Activated T-helper 2 cell treated with anti-CD3 and anti-CD28 coated beads, Interferon-gamma antibody, Interleukin-2, Interleukin-4, amounts not matched to agents 10 μg/mL and 5 μg/mL and 100 μg/mL, durations not matched to agents 14 hours and 24 hours and 36 hours (primary cell): ENCODE results near the gene GMCL2. TPM values are rescaled to one million over a fixed set of nuclear protein-coding genes. Genes with fewer than 3 reads are reported as not detected.
A peak's percentile ranks its signal among the peaks of the same experiment; 100 is the strongest.

Experiments
- DNase-seq: peaks from one replicate; pipeline ENCODE4 v3.0.0; 2021; ENCODE audit warnings: low spot score
- H3K27ac Mint-ChIP-seq: one replicate; pipeline ENCODE4 v1.8.0; 2021; ENCODE audit warnings: mixed read lengths
- H3K27me3 Mint-ChIP-seq: one replicate; pipeline ENCODE4 v1.8.0; 2021; ENCODE audit warnings: low read depth, mixed read lengths
- H3K36me3 Mint-ChIP-seq: one replicate; pipeline ENCODE4 v1.8.0; 2021; ENCODE audit warnings: low read depth, mixed read lengths
- H3K4me1 Mint-ChIP-seq: one replicate; pipeline ENCODE4 v1.8.0; 2021; ENCODE audit warnings: low read depth, mixed read lengths
- H3K4me3 Mint-ChIP-seq: one replicate; pipeline ENCODE4 v1.8.0; 2021; ENCODE audit warnings: low read depth, mild to moderate bottlenecking, moderate library complexity, mixed read lengths
- H3K9me3 Mint-ChIP-seq: one replicate; pipeline ENCODE4 v1.8.0; 2021; ENCODE audit warnings: mixed read lengths
- intact Hi-C: fragments of 100-400 bp; cut with micrococcal nuclease; formaldehyde crosslinking; loops from one replicate; pipeline ENCODE4 v1.15.1; 2023
- total RNA-seq: library from RNA; stranded (reverse); gene quantifications from 2 replicates; pipeline ENCODE4 v1.2.3, GENCODE V29; 2022

GMCL2 gene
- total RNA-seq, 1 donor from 2014 or later: not detected

GRCh38 chr5:178186427-178186826 is 744 bp downstream of the GMCL2 start:
- Mint-ChIP-seq H3K27me3 (peaks cover 9% of the 10 kb centered on the region), H3K36me3 (no peaks in the 10 kb centered on the region), H3K4me1 (peaks cover 13% of the 10 kb centered on the region), H3K27ac (no peak overlapping the region), H3K4me3 (no peak overlapping the region), H3K9me3 (no peaks in the 10 kb centered on the region)
- intact Hi-C loops: no loop called here
- DNase-seq: no peak

DNA sequence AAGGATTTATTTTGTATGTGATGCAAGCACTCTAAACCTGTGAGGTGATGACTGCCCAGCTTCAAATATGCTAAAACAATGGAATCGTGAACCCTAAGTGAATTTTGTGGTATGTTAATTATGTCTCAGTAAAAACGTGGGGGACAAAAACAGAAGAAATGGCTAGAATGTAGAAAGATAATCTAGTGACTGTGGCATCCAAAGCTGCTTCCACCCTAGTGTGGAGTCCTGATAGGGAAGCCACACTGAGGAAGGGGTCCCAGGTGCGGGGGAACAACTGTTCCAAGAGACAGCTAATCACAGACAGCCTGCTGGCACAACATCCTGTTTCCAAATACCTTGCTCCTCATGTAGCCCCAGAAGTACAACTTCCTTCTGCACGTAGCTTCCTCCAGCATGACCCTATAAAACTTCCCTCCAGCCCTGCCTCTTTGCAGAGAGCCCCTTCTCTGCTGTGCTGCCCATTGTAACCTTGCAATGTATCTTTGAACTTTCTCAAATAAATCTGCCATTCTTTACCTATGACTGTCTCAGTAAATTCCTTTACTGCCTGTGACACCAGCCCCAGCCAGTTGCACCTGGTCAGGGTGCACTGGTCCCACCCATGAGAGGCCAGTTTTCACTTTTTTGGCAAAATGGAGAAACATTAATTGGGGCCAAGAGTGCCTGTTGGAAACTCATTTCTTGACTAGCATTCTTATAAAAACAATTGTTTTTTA is 4.9 kb downstream of the GMCL2 start:
- no peaks in the 10 kb centered on the region for H3K9me3 Mint-ChIP-seq
- intact Hi-C loops: no loop called here
- no peak for DNase-seq
- peaks cover 2% of the 10 kb centered on the region for H3K27me3 Mint-ChIP-seq
- H3K4me1 Mint-ChIP-seq: peaks cover 13% of the 10 kb centered on the region
- no peak overlapping the region for H3K4me3 Mint-ChIP-seq
- no peak overlapping the region for H3K27ac Mint-ChIP-seq
- no peaks in the 10 kb centered on the region for H3K36me3 Mint-ChIP-seq

DNA sequence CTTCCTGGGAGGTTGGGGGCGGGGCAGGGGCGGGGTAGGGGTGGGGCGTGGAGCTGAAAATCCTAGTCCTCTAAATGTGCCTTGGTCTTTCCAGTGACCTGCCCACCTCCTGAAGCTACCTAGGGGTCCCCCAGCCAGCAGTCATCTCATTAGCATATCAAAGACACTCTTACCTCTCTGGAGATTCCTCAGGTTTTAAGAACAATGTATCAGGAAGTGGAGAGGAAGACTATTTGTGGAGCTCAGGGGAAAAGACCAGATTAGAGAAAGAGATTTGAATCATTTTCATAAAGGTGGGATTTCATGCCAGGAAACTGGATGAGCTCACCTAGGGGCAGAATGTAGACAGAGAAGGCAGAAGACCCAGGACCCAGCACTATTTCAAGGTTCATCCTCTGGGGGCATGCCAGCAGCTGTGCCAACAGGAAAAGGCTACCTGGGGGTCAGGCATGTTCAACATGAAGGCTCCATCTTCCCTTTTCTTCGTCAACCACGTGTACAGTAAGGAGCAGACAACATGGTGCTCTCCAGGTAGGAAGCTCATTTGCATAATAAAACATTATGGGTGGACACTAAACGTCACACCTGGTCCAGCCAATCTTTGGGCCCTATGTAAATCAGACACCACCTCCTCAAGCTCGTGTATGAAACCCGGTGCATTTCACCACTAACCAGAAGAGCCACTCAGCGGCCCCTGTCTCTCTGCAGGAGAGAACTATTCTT is 6.9 kb downstream of the GMCL2 start:
- intact Hi-C loops: no loop called here
- Mint-ChIP-seq H3K4me1 (peaks cover 7% of the 10 kb centered on the region), H3K36me3 (no peaks in the 10 kb centered on the region), H3K4me3 (no peak overlapping the region), H3K9me3 (no peaks in the 10 kb centered on the region), H3K27ac (no peak overlapping the region), H3K27me3 (peaks cover 3% of the 10 kb centered on the region)
- DNase-seq: no peak

- no peaks in the 10 kb centered on the region for H3K36me3 Mint-ChIP-seq
- no peak overlapping the region for H3K27ac Mint-ChIP-seq
- peaks cover 3% of the 10 kb centered on the region for H3K27me3 Mint-ChIP-seq
- H3K9me3 Mint-ChIP-seq: no peaks in the 10 kb centered on the region
- no peak for DNase-seq
- no peak overlapping the region for H3K4me3 Mint-ChIP-seq
- intact Hi-C loops: no loop called here
- peaks cover 7% of the 10 kb centered on the region for H3K4me1 Mint-ChIP-seq
These were observed 9.6 kb downstream of the GMCL2 start for GRCh38 chr5:178177569-178177968.

DNA sequence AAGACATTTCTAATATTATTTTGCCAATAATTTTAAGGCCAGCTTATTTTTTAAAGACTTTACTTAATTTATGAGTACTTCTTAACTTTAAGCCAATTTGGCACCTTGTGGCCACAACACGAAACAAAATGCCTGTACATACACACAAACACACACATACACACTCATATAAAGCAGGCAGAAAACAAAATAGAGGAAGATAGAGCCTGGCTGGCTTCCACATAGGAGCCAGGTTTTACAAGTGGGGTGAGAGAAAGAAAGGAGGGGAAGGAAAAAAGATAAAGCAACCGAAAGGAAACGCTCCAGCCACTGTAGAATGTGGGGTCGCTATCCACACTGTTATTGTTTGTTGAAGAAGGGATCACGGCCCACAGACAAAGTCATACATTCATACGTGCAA is 10.4 kb downstream of the GMCL2 start:
- Mint-ChIP-seq H3K36me3 (no peaks in the 10 kb centered on the region), H3K4me3 (no peak overlapping the region), H3K27ac (no peak overlapping the region), H3K9me3 (no peaks in the 10 kb centered on the region), H3K27me3 (peaks cover 3% of the 10 kb centered on the region), H3K4me1 (no peaks in the 10 kb centered on the region)
- no peak for DNase-seq
- intact Hi-C loops: no loop called here

GRCh38 chr5:178174456-178174855 is 12.7 kb downstream of the GMCL2 start:
- Mint-ChIP-seq H3K9me3 (no peaks in the 10 kb centered on the region), H3K27ac (no peak overlapping the region), H3K4me3 (no peak overlapping the region), H3K36me3 (no peaks in the 10 kb centered on the region), H3K27me3 (peaks cover 3% of the 10 kb centered on the region), H3K4me1 (no peaks in the 10 kb centered on the region)
- no peak for DNase-seq
- intact Hi-C loops: no loop called here

- H3K36me3 Mint-ChIP-seq: no peaks in the 10 kb centered on the region
- H3K27ac Mint-ChIP-seq: no peak overlapping the region
- H3K9me3 Mint-ChIP-seq: no peaks in the 10 kb centered on the region
- intact Hi-C loops: no loop called here
- H3K27me3 Mint-ChIP-seq: peaks cover 14% of the 10 kb centered on the region
- DNase-seq: no peak
- H3K4me1 Mint-ChIP-seq: no peaks in the 10 kb centered on the region
- H3K4me3 Mint-ChIP-seq: no peak overlapping the region
These were observed 16.7 kb downstream of the GMCL2 start for GRCh38 chr5:178170455-178170854.

DNA sequence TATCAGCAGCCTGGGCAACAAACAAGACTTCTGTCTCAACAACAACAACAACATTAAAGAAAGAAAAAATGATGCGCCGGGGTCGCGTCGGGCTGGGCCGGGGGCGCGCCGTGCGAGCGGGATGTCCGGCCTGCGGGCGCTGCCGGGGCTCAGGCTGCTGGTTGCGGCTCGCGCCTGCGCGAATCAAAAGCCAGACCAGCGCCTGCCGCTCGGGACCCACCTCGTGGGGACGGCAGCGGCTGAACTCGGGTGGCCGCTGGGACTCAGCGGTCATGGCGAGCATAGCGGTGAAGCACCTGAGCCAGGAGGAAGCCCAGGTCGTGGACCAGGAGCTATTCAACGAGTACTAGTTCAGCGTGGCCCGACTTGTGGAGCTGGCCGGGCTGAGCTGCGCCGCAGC is 21.6 kb downstream of the GMCL2 start:
- Mint-ChIP-seq H3K27ac (no peak overlapping the region), H3K9me3 (no peaks in the 10 kb centered on the region), H3K4me3 (no peak overlapping the region), H3K36me3 (no peaks in the 10 kb centered on the region), H3K4me1 (peaks cover 8% of the 10 kb centered on the region), H3K27me3 (peaks cover 33% of the 10 kb centered on the region)
- no peak for DNase-seq
- intact Hi-C loops: loop anchor here (2.0 kb wide), 1 partner anchor 17 kb away; no protein-coding TSS in a partner anchor

DNA sequence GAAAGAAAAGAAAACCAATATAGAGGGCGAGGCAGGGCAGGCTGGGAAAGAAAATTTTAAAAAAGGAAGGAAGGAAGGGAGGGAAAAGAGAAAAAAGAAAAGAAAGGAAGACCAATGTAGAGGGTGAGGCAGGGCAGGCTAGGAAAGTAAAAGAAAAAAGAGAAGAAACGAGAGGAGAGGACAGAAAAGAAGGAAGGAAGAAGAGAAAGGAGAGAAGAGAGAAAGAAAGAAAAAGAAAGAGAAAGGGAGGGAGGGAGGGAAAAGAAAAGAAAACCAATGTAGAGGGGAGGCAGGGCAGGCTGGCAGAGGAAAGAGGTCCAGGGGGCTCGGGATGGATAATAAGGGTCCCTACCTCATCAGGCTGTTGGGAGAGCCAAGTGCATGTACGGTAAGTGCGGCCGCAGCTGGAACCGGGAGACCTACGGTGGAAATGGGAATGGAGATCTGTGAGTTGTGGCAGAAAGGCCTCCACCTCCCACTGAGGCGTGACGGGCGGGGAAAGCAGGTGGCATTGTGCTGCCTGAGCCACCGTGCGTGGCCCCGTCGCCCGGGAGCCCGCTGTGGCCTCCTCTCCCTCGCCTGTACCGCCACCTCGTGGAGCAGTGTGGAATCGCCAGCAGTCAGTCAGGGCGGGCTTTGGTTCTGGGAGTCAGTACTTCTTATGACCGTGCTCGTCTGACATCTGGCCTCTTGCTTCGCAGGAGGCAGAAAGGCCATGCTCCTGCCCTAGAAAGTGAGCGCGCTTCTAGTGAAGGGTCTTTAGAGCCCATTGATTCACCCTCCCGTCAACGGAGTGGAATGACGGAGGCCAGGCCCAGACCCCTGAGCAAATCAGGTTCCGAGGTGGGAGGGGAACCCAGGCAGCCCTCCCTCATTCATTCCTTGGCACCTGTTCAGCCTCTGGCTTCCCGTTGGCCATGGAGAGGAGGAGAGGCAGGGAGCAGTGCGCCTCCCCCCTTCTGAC is 23.1 kb downstream of the GMCL2 start:
- peak; percentile 83 for DNase-seq
- Mint-ChIP-seq H3K9me3 (no peaks in the 10 kb centered on the region), H3K4me1 (peaks cover 8% of the 10 kb centered on the region), H3K27me3 (peaks cover 29% of the 10 kb centered on the region), H3K36me3 (no peaks in the 10 kb centered on the region), H3K4me3 (peak overlapping the region; percentile 16), H3K27ac (no peak overlapping the region)
- intact Hi-C loops: loop anchor here (1.0 to 2.0 kb wide), 2 partner anchors 15 to 88 kb away; no protein-coding TSS in a partner anchor

DNA sequence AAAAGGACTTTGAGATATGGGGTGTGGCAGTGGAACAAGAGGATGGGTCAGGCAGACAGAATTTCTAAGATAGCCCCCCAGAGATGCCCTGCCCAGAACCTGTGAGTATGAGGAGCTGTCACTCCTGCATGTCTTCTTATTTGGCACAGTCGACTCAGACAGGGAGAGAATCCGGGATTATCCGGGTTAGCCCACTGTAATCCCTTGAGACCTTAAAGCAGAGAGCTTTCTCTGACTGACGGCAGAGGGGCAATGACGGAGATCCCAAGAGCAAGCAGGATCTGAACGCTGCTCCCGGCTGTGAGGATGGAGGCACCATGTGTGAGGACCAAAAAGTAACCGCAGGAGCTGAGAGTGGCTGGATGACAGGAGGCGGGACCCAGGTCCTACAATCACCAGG is 24.7 kb downstream of the GMCL2 start:
- H3K36me3 Mint-ChIP-seq: no peaks in the 10 kb centered on the region
- H3K9me3 Mint-ChIP-seq: no peaks in the 10 kb centered on the region
- H3K4me3 Mint-ChIP-seq: no peak overlapping the region
- intact Hi-C loops: no loop called here
- H3K4me1 Mint-ChIP-seq: peaks cover 8% of the 10 kb centered on the region
- DNase-seq: no peak
- H3K27ac Mint-ChIP-seq: no peak overlapping the region
- H3K27me3 Mint-ChIP-seq: peaks cover 25% of the 10 kb centered on the region

DNA sequence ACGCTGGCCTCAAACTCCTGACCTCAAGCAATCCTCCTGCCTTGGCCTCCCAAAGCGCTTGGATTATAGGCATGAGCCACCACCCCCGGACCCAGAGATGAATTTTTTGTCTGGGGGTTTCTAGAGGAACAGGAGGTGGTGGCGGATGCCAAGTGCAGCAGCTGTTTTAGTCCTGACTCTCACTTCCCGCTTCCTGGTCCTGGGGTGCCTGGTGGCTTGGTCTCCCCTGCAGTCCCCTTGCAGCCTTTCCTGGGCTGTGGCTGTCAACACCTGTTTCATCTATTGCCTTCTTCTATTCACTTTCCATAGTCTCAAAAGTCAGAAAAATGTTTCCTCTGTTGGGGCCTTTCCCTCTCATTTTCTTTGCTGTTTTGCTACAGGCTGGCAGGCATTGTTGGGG is 27.0 kb downstream of the GMCL2 start:
- no peak overlapping the region for H3K4me3 Mint-ChIP-seq
- no peaks in the 10 kb centered on the region for H3K9me3 Mint-ChIP-seq
- intact Hi-C loops: no loop called here
- no peak for DNase-seq
- no peaks in the 10 kb centered on the region for H3K36me3 Mint-ChIP-seq
- H3K27me3 Mint-ChIP-seq: peaks cover 17% of the 10 kb centered on the region
- peaks cover 8% of the 10 kb centered on the region for H3K4me1 Mint-ChIP-seq
- no peak overlapping the region for H3K27ac Mint-ChIP-seq

- DNase-seq: no peak
- peak overlapping the region; percentile 8 for H3K4me3 Mint-ChIP-seq
- no peaks in the 10 kb centered on the region for H3K9me3 Mint-ChIP-seq
- H3K27me3 Mint-ChIP-seq: no peaks in the 10 kb centered on the region
- no peak overlapping the region for H3K27ac Mint-ChIP-seq
- peaks cover 29% of the 10 kb centered on the region for H3K36me3 Mint-ChIP-seq
- H3K4me1 Mint-ChIP-seq: peaks cover 15% of the 10 kb centered on the region
- intact Hi-C loops: loop anchor here (2.0 kb wide), 1 partner anchor 50 kb away; the partner anchor contains the start of gene HNRNPAB
These were observed 32.1 kb downstream of the GMCL2 start for GRCh38 chr5:178155065-178155464.
